HG03432 (cell line): ENCODE measurements around the gene C11orf16.
"Not testable (repeated sequence)": the region's sequence is repeated elsewhere in the genome, so short reads cannot be mapped to it uniquely, and the experiment has no call there.

ENCODE experiments used
- ATAC-seq: cut with Tn5 transposase; IDR thresholded peaks from one replicate; pipeline ENCODE4 v1.9.1; 2021; ENCODE audit warnings: mild to moderate bottlenecking, moderate library complexity; ENCODE audit not compliant: unreplicated experiment

The C11orf16 gene

DNA sequence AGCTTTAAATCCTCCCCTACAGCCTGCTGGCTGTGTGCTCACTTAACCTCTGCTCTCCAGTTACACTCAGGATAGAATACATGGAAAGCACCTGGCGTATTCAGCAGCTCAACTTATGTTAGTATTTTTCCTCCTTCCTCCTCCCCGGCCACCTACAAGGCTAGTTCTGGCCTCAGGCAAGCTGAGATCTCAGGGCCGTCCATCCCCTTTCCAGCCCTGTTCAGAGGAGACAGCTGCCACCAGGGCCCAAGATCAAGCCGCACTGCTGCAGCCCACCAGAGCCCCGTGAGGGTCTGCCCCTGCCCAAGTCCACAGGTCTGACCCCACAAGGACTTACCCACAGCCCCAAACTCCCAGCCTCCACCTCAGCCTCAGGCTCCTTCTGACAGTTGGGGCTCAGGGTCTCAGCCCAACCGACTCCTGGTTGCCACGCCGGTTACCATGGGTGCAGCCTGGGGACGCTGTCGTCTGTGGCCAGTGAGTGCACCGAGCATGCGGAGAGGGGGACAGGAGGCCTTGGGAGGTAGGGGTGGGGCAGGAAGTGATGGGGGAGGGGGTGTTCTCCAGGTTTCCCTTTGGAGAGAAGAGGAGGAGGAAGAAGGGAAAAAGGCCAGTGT lies at the start of gene C11orf16:
Gene C11orf16, minus strand, starts transcription at position 384 of the 617 bp plus-strand sequence. CDS start 639 bp downstream, outside the sequence.
- ATAC-seq: no peak

GRCh38 chr11:8980485-8980884 lies 47.7 kb upstream of the C11orf16 start:
- ATAC-seq: no peak

DNA sequence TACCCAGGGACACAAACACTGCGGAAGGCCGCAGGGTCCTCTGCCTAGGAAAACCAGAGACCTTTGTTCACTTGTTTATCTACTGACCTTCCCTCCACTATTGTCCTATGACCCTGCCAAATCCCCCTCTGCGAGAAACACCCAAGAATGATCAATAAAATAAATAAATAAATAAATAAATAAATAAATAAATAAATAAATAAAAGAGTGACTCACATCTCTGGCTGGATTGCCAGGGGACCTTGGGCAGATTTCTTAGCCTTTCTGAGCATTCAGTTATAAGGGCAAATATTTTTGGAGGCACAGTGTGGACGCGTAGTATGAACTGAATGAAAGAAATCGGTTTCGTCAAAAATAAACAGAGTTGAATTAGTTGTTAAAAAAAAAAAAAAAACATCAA lies 46.6 kb upstream of the C11orf16 start:
- ATAC-seq: not testable (repeated sequence)

- ATAC-seq: no peak
Observed at GRCh38 chr11:8973121-8973520, 40.4 kb upstream of the C11orf16 start.

DNA sequence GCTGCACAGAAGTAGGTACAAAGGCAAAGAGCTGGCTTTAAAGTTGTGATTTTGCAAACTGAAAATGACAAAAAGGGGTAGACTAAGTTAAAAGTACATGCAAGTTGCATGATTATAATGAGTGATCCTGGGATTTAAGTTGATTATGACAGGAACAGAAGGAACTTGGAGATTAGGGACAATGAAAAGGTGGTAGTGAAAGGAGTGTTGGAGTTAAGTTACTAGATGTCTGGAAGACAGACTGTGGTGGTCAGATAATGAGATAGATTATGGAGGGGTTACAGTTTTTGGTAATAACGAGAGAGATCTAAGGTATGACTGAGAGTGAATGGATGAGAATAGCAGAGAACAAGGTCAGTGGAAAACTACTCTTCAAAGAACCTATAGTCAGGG lies 39.2 kb upstream of the C11orf16 start:
- no peak for ATAC-seq

DNA sequence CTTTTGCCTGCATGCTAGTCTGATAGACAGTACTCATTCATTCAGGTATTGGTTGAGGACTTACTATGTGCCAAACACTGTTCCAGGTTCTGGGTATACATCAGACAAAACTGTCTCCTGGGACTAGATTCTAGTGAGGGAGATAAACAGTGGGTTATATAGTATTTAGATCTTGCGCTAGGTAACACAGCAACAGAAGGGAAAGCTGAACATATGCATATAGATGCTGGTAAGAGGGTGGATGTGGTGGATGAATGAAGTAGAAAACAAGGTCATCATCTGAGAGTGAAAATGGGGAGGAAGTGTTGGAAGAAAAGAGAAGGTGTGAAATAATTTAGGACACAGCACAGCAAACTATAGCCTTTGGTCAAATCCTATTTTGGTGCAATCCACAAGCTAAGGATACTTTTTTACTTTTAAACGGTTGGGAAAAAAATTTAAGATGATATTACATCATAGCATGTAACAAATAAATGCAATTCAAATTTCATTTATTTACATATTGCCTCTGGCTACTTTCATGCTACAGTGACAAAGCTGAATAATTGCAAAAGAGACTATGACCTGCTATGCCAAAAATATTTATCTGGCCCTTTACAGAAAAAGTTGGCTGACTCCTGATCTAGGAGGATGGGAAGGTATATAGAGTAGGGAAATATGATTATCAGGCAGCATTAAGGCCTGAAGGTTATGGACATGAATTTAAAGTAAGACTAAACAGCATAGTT lies 38.6 kb upstream of the C11orf16 start:
- ATAC-seq: no peak

GRCh38 chr11:8967184-8967583 lies 34.4 kb upstream of the C11orf16 start:
- ATAC-seq: no peak

- ATAC-seq: peak; percentile 80
Observed at GRCh38 chr11:8964324-8965320, 31.9 kb upstream of the C11orf16 start, which contains the start of gene TMEM9B. Gene TMEM9B, minus strand, starts transcription at chr11:8964442. Its CDS starts 129 bp downstream, at chr11:8964313.

DNA sequence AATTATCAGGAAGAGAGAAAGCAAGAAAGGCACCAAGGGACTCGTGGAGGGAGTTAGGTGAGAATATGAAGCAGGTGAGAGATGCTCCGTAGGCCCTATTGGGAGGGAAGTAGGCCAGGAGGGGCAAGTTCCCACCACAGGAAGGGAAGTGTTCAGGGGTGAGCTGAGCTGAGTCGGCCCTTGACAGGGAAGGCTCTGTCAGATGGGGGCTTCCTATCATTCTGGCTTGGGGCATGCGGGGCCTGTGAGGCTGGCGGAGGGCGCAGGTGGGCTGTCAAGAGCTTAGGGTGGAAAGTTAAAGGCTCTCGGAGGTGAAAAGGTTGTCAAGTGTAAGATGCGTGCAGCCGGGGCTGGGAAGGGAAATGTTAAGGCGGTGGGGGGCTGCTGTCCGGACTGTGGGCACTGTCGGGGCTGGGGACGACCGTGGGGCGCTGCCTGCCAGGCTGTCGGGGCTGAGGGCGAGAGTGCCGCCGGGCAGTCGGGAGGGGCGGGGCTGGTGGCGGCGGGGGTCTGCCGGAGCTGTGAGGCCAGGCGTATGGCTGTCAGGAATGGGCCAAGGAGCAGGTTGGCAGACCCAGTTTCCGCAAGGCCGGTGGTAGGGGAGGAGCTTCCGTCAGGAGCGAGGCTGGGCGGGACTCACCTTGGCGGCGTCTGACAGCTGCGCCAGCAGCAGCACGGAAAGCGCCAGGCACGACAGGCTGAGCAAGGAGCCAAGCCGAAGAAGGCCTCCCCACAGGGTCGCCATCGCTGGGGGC lies 31.0 kb upstream of the C11orf16 start:
- peak; percentile 70 for ATAC-seq

- no peak for ATAC-seq
Observed at GRCh38 chr11:8962841-8963240, 30.1 kb upstream of the C11orf16 start.

GRCh38 chr11:8961401-8961800 lies 28.7 kb upstream of the C11orf16 start:
- no peak for ATAC-seq

DNA sequence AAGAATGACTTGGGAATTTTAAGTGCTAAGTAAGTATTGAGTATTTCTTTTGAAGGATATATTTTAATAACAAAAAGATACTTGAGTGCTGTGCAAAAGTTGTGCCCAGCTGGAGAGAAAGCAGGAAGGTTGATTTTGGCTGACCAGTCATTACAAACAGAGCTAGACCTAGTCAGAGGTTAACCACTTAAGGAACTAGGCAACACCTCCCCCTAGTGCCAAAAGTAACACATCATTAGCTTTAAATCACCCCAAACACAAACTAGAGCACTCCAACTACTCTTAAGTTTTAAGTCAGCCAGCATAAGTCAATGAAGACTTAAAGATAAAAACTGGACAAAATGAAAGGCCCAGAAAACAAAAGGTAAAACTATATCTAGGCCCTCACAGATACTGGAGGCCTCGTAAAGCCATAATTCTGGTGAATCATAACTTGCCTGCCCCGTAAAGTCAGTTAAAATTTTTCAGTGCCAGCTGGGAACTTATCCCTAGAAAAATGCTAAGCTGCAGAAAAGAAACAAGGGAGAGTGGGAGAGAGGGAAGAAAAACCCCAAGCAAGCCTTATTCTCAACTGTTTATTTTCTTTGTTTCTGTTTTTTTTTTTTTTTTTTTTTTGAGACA lies 26.9 kb upstream of the C11orf16 start:
- peak; percentile 40 for ATAC-seq

DNA sequence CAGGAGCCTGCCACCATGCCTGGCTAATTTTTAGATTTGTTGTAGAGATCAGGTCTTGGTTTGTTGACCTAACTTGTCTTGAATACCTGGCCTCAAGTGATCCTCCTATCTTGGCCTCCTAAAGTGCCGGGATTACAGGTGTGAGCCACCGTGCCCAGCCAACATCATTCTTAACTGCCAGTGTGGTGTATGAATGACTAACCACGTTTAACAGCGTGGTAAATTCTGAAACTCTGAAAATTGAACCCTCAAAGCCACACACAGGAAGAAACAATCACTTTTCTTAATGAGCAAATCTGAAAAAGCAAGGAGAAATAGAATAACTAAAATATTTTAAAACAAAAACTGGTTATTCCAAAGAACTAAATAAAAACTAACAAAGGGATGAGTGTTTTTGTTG lies 24.1 kb upstream of the C11orf16 start:
- no peak for ATAC-seq

DNA sequence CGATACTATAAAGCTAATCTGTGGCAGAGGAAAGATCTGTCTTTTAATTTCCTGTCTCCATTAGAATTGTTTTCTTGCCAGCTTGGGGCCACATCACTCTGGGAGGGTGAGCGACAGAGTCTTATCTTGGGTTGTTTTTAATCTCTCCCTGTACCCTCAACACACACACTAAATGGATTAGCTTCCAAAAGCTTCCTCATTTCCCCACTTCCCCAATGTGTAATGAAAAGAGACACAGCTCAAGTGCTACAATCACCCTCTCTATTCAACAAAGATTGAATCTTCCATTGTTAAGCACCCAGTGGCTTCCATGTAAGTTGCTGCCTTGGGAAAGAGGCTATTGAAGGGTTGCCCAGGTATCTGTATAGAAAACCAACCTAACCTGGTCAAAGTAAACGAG lies 16.1 kb upstream of the C11orf16 start:
- no peak for ATAC-seq

- ATAC-seq: no peak
Observed at GRCh38 chr11:8947230-8947943, 14.6 kb upstream of the C11orf16 start.

- ATAC-seq: no peak
Observed at GRCh38 chr11:8942518-8943066, 9.8 kb upstream of the C11orf16 start, which contains the start of gene ASCL3. Gene ASCL3, minus strand, starts transcription at chr11:8943016. Its CDS starts 4,855 bp downstream, at chr11:8938161.

GRCh38 chr11:8941341-8942103 lies 8.8 kb upstream of the C11orf16 start:
- ATAC-seq: no peak

DNA sequence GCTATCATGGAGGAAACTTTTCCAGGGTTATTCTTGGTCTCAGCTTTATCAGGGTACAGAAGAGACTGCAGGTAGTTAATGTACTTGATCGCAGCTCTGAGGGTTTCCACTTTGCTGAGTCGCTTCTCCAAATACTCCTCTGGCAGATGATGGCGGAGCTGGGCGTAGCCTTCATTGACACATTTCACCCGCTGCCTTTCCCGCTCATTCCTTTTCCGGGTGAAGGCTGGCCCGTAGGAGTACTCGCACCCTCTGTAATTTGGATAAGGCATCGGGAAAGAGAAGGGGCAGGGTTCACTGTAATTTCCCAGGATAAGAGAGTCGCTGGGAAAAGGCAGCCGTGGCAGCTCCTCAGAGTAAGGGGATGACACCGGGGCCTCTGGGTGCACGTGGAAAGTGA lies 4.9 kb upstream of the C11orf16 start:
- no peak for ATAC-seq
